Measurements from ENCODE around the gene LTB4R.

LTB4R gene

DNA sequence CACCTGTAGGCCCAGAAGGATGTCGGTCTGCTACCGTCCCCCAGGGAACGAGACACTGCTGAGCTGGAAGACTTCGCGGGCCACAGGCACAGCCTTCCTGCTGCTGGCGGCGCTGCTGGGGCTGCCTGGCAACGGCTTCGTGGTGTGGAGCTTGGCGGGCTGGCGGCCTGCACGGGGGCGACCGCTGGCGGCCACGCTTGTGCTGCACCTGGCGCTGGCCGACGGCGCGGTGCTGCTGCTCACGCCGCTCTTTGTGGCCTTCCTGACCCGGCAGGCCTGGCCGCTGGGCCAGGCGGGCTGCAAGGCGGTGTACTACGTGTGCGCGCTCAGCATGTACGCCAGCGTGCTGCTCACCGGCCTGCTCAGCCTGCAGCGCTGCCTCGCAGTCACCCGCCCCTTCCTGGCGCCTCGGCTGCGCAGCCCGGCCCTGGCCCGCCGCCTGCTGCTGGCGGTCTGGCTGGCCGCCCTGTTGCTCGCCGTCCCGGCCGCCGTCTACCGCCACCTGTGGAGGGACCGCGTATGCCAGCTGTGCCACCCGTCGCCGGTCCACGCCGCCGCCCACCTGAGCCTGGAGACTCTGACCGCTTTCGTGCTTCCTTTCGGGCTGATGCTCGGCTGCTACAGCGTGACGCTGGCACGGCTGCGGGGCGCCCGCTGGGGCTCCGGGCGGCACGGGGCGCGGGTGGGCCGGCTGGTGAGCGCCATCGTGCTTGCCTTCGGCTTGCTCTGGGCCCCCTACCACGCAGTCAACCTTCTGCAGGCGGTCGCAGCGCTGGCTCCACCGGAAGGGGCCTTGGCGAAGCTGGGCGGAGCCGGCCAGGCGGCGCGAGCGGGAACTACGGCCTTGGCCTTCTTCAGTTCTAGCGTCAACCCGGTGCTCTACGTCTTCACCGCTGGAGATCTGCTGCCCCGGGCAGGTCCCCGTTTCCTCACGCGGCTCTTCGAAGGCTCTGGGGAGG is at the start of gene LTB4R:
Gene LTB4R (plus strand): TSS at position 857 of the 959 bp plus-strand sequence. CDS start 4,150 bp downstream, outside the sequence.
- peak; percentile 48 to 59 for DNase-seq

DNA sequence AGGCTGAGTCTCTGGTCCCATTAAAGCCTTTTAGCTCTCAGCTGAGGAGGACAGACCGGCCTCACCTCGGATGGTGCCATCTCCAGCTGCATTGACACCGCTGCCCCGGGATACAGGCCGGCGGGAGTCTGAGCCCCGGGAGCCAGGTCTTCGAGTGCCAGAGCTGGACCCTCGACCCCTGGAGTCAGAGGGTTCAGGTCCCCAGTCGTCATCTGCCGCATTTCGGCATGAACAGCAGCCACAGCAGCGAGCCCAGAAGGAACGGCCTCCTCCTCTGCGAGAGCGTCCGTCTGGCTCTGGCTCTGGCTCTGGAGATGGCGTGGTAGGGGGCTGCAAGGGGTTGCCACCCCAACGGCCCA is 49.4 kb upstream of the LTB4R start:
- DNase-seq: no peak

DNA sequence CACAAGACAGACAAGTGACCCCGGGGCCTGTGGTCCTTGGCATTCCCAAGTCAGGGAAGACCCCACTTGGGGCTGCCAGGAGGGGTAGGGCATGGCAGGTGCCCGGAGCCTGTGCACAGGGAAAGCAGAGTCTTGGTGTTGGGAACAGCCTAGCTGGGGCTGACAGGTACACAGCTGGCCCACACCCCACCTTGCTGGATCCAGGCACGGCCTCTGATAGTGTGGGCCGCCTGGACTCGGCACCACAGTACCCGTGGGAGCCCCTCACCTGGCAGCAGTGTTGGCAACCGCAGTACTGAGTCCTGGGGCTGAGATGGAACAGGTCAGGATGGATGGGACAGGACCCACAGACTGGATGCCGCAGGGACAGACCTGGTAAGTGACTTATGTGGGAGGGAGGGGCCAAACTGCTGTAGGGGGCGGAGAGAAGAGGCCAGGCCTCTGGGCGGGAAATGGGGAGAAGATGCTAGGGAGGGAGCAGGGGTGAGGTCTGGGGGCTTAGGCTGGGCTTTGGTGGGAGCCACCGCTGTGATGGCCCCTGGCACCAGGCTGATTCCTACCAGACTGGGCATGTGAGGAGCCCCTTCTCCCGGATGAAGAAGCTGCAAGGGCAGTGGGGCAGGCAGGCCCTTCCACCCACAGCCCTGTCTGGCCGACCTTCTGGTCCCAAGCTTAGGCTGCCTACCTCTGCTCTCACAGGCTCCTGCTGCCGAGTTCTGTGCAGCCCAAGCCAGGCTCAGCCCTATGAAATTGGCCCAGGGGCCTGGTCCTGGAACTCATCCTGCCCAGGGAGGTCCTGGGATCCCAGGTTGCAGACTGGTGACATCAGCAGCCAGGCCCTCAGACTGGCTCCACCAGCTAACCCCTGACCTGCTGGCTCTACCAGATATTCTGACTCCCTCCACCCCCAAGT is 48.2 kb upstream of the LTB4R start, which contains the start of gene TGM1:
Gene TGM1 (minus strand): TSS at position 357 of the 913 bp plus-strand sequence. CDS start 825 bp downstream, outside the sequence.
- no peak for DNase-seq

GRCh38 chr14:24263848-24264247 is 47.5 kb upstream of the LTB4R start:
- no peak for DNase-seq

GRCh38 chr14:24264298-24264697 is 47.0 kb upstream of the LTB4R start:
- no peak for DNase-seq

- no peak for DNase-seq
Measured at GRCh38 chr14:24266344-24267244, 44.7 kb upstream of the LTB4R start.

DNA sequence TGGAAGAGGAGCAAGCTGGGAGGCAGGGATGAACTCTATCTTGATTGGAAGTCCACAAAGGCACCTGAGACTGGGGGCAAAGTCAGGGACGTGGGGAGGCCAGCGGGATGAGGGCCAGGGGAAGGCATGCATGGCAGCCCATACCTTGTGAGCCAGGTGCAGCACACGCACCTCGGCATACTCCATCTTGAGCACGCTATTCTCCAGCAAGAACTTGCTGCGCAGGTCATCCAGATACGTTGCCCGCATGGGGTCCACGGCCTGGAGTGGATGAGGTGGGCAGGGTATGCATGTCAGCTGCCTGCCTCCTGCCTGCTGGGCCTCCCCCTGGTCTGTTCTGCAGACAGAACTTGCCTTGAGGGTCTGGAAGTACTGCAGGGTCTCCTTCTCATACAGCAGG is 43.8 kb upstream of the LTB4R start:
- no peak for DNase-seq

DNA sequence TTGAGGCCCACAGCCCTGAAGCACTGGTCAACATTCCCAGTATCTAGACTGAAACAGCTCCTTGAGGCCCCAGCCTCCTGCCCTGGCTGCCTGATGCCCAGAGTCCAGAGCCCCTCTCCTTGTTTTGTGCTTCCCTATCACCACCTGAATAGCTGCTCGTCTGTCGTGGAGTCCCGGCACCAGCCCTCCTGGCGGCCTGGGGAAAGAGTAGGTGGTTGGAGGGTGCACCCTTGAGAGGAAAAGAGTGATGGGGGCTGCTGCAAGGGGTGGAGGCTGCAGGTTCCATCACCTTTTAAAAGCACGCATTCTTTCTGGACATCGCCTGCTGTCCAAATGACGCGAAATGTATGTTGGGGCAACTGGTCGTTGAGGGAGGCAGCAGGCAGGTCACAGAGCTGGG is 43.1 kb upstream of the LTB4R start:
- no peak for DNase-seq

DNA sequence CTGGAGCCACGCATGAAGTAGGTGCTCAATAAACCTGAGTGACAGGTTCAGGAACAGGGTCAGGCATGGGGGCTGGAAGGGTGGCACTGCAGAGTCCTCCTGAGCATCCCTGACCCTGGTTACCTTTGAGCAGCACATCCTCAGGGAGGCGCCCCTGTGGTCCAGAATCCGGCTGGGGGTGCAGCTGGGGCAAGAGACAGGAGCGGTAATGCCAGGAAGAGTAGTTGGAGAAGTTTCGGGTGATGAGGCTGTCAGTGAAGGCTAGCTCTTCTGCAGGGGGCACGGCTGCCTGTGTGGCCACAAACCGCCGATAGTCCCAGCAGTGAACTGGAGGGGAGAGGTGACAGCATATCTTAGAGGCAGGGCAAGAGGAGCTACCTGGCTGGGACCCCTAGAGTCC is 41.9 kb upstream of the LTB4R start:
- DNase-seq: no peak

DNA sequence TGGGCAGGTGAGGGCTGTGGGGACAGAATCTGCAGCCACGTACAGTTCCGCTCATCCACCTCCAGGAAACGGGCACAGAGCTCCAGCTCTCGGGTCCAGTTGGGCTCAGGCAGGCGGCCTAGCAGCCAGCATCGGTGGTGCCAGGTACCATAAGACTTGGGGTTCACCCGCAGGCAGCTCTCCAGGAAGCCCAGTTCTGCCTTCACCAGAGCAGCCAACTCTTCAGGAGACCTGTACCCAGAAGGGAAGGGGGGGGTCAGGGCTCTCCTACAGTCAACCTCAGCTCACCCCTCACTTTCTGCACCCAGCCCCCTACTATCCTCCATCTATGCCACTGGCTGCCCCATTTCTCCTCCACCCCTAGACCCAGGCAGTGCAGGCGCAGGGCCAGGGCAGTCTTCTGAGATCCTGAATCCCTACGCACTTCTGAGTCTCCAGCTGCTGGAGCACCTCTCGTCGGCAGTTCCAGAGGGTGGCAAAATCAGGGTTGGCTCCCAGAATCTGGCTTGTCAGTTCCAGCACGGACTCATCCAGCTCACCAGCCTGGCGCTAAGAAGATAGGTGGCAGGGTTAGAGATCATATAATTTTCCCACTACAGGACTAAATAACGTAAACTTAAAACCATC is 41.3 kb upstream of the LTB4R start:
- DNase-seq: no peak

GRCh38 chr14:24270537-24271133 is 40.7 kb upstream of the LTB4R start:
- no peak for DNase-seq

GRCh38 chr14:24271134-24271833 is 40.0 kb upstream of the LTB4R start, which contains the start of gene RABGGTA:
RABGGTA (minus strand) TSS chr14:24271597; CDS start chr14:24271115, 482 bp downstream.
- DNase-seq: peak; percentile 77 to 81

DNA sequence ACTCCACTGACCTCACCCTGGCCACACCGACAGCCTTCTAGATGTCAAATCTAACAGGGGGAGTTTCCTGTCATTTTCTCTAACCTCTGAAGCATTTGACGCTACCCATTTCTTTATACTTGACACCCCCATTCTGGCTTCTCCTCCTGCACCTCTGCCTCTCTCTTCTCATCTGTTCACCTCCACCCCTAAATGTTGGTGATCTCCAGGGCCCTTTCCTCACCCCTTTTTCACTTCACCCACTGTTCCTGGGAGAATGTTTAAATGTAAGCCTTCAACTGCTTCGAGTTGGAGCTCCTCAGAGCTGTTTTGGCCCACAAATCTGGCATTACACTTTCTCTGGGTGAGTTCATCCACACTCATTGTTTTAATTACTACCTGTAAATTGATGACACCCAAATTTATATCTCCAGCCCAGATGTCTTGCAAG is 39.5 kb upstream of the LTB4R start:
- no peak for DNase-seq

GRCh38 chr14:24272467-24272866 is 38.8 kb upstream of the LTB4R start:
- DNase-seq: no peak

DNA sequence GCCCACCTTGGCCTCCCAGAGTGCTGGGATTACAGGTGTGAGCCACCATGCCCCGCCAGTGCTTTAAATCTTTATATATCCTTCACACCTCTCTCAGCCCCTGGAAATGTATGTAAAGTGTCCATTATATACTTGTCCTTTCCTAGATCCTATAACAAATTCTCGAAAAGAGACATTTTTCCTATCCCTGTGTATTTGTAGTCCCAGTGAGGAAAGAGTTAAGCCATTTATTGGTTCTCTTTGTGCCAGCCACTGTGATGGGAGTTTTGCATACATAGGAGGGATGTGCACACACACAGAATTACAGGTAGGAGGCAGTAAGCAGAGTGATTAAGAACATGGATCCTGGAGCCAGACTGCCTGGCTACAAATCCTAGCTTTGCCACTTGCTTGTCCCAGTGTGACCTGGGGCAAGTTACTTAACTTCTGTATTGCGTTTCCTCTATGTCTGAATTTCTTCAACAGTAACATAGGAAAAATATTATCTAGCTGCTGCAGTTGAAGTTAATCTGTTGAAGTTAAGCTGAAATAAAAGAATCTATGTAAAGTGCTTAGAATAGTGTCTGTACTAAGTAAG is 37.8 kb upstream of the LTB4R start:
- DNase-seq: no peak

- peak; percentile 37 to 49 for DNase-seq
Measured at GRCh38 chr14:24274101-24274543, 37.2 kb upstream of the LTB4R start.

- no peak for DNase-seq
Measured at GRCh38 chr14:24277071-24277470, 34.2 kb upstream of the LTB4R start.

GRCh38 chr14:24277606-24278321 is 33.5 kb upstream of the LTB4R start:
- no peak for DNase-seq

DNA sequence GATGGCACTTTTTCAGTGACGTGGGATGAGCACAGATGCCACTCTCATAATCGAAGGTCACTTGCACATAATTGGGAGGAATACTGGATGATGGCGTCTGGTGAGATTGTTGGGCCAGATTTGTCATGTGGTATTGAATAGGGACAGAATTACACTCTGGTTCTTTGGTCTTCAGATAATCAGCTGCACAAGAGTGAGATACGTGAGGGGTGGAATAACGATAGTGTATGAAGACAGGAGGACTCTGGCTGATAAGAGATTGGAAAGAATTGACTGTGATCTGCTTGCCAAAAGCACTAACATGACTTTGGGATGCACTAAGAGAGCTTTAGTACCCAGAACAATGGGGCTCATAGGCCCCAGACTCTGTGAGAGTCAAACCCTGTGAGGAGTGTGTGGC is 32.9 kb upstream of the LTB4R start:
- no peak for DNase-seq

All from stimulated activated CD4-positive, alpha-beta T cell treated with anti-CD3 and anti-CD28 coated beads, Interleukin-2, amount 100 ng/mL, for 48 hours (primary cell).